ENCODE measurements around the gene APOC1.

- TF ChIP-seq SP1 (IDR thresholded peaks at IDR 0.05), result no peak
- no peak for TF ChIP-seq BHLHE40 (IDR thresholded peaks at IDR 0.05; ENCODE audit: borderline replicate concordance)
- no peak for TF ChIP-seq FOXA1 (IDR thresholded peaks at IDR 0.05)
- TF ChIP-seq L3MBTL2 (conservative IDR thresholded peaks at IDR 0.05), result no peak
- TF ChIP-seq FOXM1 (IDR thresholded peaks at IDR 0.05; ENCODE audit: borderline replicate concordance), result no peak
Measured at GRCh38 chr19:44893332-44894051, 20.9 kb upstream of the APOC1 start.

All from HEK293T (cell line).